GM21786 (cell line): ENCODE data around the gene NFIA.

Source experiments
- ATAC-seq: cut with Tn5 transposase; IDR thresholded peaks from one replicate; pipeline ENCODE4 v1.9.1; 2021; ENCODE audit not compliant: unreplicated experiment

Gene NFIA

GRCh38 chr1:61419657-61420056 is 337.3 kb downstream of the NFIA start:
- no peak for ATAC-seq

- no peak for ATAC-seq
Observed at GRCh38 chr1:61420243-61420642, 337.9 kb downstream of the NFIA start.

DNA sequence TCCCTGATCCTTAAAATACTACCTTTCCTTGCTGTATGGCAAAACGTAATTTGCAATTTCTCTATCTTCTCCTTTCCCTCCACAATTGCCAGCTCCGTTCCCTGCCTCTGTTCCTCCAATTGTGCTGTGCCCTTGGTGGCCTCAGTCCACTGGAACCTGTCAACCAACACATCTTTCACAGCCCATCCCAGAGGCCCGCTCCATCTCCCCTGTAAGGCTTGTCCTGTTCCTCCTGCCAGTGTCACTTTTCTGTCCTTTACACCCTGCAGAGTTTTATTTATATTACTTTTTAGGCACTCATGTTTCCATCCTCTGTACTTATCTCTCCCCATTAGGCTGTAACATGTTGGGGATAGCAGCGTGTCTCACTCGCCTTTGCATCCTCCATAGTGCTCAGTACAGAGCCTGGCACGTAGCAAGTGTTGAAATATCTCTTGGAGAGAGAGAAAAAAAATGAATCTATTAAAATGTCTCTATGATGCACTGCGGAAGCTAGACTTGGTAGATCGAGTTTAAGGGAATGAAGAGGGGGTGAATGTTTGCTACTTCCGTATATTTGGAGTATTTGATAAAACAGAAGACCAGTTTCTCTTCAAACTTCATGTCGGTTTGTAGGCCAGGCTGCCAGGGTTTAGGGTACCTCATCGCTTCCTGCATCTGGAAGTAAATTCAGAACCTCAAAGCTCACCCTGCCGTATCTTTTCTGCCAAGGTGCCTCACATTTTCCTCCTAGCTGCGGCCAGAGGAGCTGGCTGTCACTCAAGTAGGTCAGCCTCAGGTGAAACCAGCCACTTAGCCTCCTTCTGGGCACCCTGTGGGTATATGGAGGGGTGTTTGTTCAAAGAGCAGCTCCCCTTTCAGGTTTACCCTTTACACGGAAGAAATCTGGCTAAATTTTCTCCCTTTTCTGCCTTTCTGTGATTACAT is 338.8 kb downstream of the NFIA start:
- no peak for ATAC-seq

DNA sequence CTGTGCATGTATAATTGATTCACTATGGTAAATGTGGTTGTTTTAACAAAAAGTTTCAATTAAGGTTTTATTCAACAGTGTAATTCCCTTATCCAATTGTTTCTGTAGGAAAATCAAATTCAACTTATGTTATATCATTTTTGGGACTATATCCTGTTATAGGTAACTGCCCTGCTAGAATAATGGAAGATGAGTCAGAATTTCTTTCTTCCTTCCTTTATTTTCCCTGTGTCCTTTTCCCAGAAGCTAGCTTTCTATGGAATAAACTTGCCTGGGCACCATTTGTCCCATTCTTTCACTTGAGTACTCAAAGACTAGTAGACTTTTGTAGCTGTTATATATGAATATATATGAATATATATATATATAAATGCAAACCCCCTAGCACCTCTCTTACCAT is 341.3 kb downstream of the NFIA start:
- ATAC-seq = no peak

DNA sequence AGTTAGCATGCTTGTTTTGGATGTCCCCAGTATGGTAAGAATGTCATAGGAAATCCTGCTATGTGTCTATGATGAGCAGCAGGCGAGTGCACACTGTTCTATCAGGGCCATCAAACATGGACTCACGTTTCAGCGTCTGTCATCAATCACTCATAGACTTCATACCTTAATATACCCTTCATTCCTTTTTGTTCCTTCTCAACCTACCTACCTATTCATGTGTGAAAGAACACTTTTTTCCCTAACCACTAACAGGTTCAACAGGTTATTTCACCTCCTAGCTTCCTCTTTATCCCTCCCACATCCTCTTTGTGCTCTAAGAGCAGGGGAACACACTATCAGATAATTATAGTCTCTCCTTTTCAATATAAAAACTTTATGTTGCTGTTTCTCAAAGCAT is 342.0 kb downstream of the NFIA start:
- no peak for ATAC-seq

DNA sequence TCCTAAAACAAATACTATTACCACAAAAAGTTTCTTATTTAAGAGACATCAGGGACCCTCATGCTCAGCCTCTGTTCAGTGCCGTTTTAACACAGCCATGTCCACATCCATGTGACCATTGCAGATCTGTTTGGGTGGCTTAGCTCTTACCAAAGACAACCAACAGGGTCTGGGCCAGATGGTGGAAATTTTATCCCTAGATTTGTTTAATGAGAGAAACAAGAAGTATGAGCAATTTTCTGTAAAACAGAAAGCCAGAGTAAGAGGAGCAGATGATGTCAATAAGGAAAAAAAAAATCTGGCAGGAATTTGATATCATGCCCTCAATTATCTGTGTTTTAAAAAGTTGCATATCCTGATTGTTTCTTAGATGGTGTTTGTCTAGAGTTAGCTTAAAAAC is 342.7 kb downstream of the NFIA start:
- ATAC-seq = no peak

GRCh38 chr1:61426254-61426653 is 343.9 kb downstream of the NFIA start:
- no peak for ATAC-seq

DNA sequence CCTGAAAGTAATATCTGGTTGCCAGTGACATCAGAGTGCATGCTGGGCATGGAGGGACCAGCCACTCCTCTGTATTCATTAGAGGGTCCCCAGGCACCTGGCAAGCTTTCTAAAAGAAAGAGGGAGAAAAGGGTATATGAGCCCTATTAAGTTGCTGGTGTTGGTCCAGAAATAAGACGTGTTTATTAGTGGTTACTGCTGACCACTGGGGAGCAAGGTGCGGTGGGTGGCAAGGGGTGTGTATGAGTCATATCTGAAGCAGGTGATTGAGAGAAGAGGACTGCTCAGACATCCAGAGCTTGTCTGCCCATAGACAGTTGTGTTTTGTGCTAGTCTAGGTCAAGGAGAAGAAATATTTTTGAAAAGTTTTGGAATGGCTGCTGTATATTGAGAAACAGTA is 344.5 kb downstream of the NFIA start:
- no peak for ATAC-seq

GRCh38 chr1:61427510-61427909 is 345.1 kb downstream of the NFIA start:
- no peak for ATAC-seq

DNA sequence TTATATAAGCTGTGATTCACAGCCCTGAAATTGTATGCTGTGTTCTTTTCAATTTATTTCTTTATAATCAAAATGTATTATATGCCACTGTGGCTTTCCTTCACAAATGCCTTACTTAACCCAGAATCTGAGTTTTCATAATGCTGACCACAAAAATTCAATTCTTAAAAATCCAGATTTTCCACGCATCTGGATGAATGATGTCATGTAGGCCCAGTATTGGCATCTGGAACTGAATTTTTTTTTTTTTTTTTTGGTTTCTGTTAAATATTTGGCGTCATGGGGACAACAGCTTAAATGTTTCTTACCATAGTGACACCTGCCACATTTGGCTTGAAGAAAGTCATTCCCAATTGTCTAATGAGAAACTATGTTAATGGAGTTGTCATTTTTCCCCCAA is 345.8 kb downstream of the NFIA start:
- no peak for ATAC-seq

DNA sequence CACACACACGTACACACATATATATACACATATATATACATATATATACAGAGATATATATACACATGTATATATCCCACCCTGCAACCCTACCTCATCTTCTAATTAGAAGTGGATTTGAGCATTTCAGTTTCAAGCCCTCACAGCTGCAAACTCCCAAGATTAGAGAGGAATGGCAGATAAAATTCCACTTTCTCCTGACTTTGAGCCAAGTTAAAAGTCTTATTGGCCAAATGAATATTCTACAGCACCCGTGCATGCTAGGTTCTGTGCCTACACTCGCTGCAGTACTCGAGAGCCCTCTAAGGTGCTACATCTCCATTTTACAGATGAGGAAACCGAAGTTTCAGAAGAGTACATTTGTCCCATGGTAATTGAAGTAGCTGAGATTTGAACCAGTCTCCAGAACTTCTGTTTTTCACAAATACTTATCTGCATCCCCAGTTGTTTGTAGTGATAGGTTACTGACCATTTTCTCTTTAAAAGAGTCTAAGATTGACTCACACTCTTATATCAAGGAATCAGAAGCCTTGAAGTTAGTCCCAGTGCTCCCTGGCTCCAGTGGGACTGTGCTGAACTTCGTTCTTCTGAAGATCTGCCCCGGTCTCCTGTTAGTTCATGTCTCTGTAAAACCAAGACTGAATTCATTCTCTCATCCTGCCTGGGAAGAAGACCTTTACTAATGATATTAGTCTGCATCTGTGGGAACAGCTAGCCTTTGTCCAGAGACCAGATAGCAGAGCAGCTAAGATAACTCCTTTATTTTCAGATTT is 350.4 kb downstream of the NFIA start:
- no peak for ATAC-seq

- no peak for ATAC-seq
Observed at GRCh38 chr1:61433646-61434045, 351.3 kb downstream of the NFIA start.

- ATAC-seq = no peak
Observed at GRCh38 chr1:61434276-61434675, 351.9 kb downstream of the NFIA start.

GRCh38 chr1:61435226-61435625 is 352.9 kb downstream of the NFIA start:
- no peak for ATAC-seq

DNA sequence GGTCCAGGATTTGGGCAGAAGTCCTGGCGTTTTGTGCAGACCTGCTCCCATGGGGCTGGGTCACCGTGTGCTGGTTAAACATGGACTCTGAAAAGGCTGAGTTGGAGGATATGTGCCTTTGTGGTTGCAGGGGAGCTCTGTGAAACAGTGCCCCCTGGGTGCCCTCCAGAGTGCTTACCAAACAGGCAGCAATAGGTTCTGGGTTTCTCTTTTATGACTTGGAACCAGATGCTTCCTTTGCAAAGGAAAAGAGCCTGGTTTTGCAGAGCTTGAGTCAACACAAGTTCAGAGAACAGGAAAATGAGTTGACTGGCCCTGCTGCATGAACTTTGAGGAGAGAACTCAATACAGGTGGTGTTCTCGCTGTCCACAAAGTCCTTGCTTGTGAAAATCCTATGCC is 353.7 kb downstream of the NFIA start:
- ATAC-seq = no peak

GRCh38 chr1:61436491-61437120 is 354.2 kb downstream of the NFIA start:
- ATAC-seq = no peak

DNA sequence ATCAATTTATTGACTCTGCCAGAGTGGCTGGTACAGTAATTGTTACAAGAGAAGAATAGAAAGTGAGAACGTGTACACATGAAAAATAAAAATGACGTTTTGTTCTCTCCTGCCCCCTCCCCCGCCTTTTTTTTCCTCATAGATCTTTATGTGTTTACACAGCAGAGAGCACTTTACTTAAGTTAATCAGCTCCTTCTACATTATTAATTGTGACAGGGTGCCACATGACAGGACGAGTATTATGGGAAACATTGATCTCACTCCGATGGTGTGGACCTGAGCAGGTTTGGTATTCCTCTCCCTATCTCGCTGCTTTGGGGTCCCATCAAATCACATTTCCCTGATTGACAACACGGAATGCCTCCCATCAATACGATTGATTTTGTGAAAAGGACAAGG is 356.9 kb downstream of the NFIA start:
- ATAC-seq = no peak

- ATAC-seq = no peak
Observed at GRCh38 chr1:61441723-61442262, 359.4 kb downstream of the NFIA start.

DNA sequence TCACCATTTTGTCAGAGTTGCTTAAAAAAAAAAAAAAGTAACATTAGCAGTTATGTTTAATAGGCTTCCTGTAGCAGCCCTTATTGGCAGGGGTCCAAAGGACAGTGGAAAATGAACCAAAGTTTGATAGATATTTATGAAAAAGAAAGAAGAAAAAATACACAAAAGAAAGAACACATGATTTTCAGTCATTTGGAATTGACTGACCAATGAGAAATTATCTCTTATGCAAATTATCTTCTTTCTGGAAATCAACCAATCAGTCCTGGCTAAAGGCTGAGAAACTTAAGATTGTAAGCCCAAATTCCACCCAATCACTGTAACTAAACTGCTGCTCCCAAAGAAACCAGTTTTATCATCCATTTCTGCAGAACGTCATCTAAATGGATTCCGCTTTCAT is 360.2 kb downstream of the NFIA start:
- no peak for ATAC-seq

DNA sequence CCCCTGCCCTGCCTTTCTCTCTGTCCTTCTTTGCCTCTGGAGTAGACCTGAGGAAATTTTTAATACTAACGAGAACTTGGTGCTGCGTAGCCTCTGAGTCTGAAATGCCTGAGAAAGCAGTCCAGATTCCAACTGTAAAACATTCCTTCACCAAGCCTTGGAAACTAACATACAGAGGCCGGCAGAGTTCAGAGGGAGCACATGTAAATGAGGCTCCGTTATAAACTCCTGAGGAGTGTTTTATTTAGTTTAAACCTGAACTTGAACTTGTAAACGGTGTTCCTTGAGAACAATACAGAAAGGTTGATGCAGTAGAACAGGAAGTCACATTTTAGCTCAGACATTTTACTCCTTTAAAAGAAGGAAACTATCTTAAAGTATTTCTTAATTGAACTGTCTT is 361.9 kb downstream of the NFIA start:
- ATAC-seq = no peak

DNA sequence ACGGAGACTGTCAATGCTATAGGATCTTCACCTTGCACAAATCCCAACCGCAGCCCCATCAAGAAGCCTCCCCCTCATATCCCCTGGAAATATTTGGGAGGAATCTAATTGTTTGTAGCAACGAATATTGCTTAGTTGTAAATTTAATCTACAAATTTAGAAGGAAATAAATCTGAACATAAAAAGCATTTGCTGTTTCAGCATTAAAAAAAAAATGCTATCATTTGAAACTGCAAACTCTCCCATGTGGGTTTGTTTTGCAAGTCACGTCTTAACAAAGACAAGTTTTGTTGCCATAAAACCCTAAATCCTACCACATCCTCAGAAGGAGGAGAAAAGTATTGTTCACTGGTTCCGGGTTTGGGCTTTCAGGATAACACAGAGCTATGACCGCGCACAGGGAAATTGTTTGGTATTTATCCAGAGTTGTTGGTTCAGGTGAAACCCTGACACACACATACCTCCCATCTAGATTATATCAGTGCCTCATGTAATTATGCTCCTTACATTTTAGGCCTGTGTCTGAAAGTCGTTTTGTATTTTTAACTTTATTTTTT is 363.0 kb downstream of the NFIA start:
- ATAC-seq = no peak
